H1 (cell line): ENCODE data around the gene LSM2. TPM values are rescaled to one million over a fixed set of nuclear protein-coding genes. Genes with fewer than 3 reads are reported as not detected.

Source experiments
- SAP30 ChIP-seq: fragments of 300-600 bp; sonication (generic); IDR thresholded peaks from 2 replicates; pipeline ENCODE4 v1.7.1; 2012; ENCODE audit warnings: low read length, moderate library complexity, mild to moderate bottlenecking, inconsistent platforms; ENCODE audit not compliant: insufficient read depth, insufficient replicate concordance
- polyA plus RNA-seq, 7 experiments: library from polyadenylated mRNA; depleted of rRNA in 3 of 7; stranded (reverse) in 5 of 7; unstranded in 2 of 7; fragments of >200 nt in 5 of 7; fragments of 200-250 nt in 2 of 7; gene quantifications; 1 replicate in 5 of 7; 2 replicates in 1 of 7; 4 replicates in 1 of 7; pipeline versions ENCODE4 v1.2.1 to v1.2.3, GENCODE V29; 2011 to 2013; ENCODE audit warnings: missing spikeins in 2 of 7, mixed read lengths in 2 of 7
- total RNA-seq: library from RNA; stranded (reverse); fragmentation: NEBNext Ultra II Directional; extraction: Animal tissue kit (Norgen Biotek cat#: 25700); gene quantifications from 2 replicates; pipeline ENCODE4 v1.2.1, GENCODE V29; 2021

Gene LSM2
- total and polyA plus RNA-seq, 2 of the 8 experiments (the other 6 are each of a cell fraction or from before 2014, with no cell fraction given) = 127 to 168 TPM

GRCh38 chr6:31760790-31761189 is 46.0 kb downstream of the LSM2 start (continued):
- TF ChIP-seq SAP30 = no peak
- TF ChIP-seq, all 59 proteins: peak for 0
